H1 (cell line): ENCODE results near the gene CSRNP3. TPM values are rescaled to one million over a fixed set of nuclear protein-coding genes. Genes with fewer than 3 reads are reported as not detected.

Experiments
- CTCF ChIA-PET: fragments of 300-600 bp; sonication (Branson Sonifier 250); formaldehyde crosslinking; loops from one replicate; lab custom pipeline; 2021; ENCODE audit not compliant: partially characterized antibody; lab: Charles Lee
- POLR2A ChIA-PET: fragments of 300-600 bp; sonication (Branson Sonifier 250); formaldehyde crosslinking; loops from one replicate; lab custom pipeline; 2021; ENCODE audit warnings: inconsistent platforms; ENCODE audit not compliant: partially characterized antibody; lab: Charles Lee
- DNase-seq, 2 experiments: peaks; one replicate each; pipeline versions ENCODE4 v3.0.0 to v3.0.0-alpha.2; 2010 to 2022; ENCODE audit warnings: low spot score in 2 of 2, low read depth in 1 of 2, mixed read lengths in 1 of 2
- FAIRE-seq: peaks from 2 replicates; lab custom pipeline; 2011; peaks lifted over from hg19 to GRCh38; lab: Jason Lieb, UNC
- H2AFZ ChIP-seq: 2 replicates; pipeline ENCODE4 v1.8.1; 2012; ENCODE audit warnings: low read length, inconsistent platforms
- H2AK5ac ChIP-seq: 2 replicates; pipeline ENCODE4 v1.6.1; 2013; ENCODE audit warnings: low read depth, low read length
- H2BK120ac ChIP-seq: replicated peaks from 2 replicates; pipeline ENCODE3; 2013; ENCODE audit warnings: low read depth, low read length, inconsistent platforms
- H2BK12ac ChIP-seq: 2 replicates; pipeline ENCODE4 v1.6.1; 2013; ENCODE audit warnings: low read depth, low read length
- H2BK15ac ChIP-seq: 2 replicates; pipeline ENCODE4 v1.6.1; 2013; ENCODE audit warnings: low read length
- H2BK20ac ChIP-seq: 2 replicates; pipeline ENCODE4 v1.6.1; 2013; ENCODE audit warnings: low read length
- H2BK5ac ChIP-seq: 2 replicates; pipeline ENCODE4 v1.6.1; 2013; ENCODE audit warnings: low read depth, low read length
- H3K14ac ChIP-seq: 2 replicates; pipeline ENCODE4 v1.6.1; 2013; ENCODE audit warnings: inconsistent platforms; ENCODE audit not compliant: insufficient read length
- H3K18ac ChIP-seq: 2 replicates; pipeline ENCODE4 v1.6.1; 2013; ENCODE audit warnings: low read length; ENCODE audit errors: extremely low read depth
- H3K23ac ChIP-seq: 2 replicates; pipeline ENCODE4 v1.6.1; 2013; ENCODE audit warnings: inconsistent platforms; ENCODE audit not compliant: insufficient read length
- H3K23me2 ChIP-seq: 2 replicates; pipeline ENCODE4 v1.6.1; 2013; ENCODE audit warnings: low read depth, low read length
- H3K27ac ChIP-seq: 2 replicates; pipeline ENCODE4 v1.6.1; 2011; ENCODE audit warnings: low read depth, low read length, inconsistent platforms
- H3K27me3 ChIP-seq, 4 experiments: replicated peaks in 1 of 4; 1 replicate in 1 of 4; 2 replicates in 3 of 4; pipeline versions ENCODE4 v1.6.1 to v1.8.1; 2011 to 2013; ENCODE audit warnings: low read length in 3 of 4, mild to moderate bottlenecking in 3 of 4, inconsistent platforms in 2 of 4, mixed read lengths in 2 of 4, moderate library complexity in 1 of 4; ENCODE audit not compliant: control insufficient read depth in 3 of 4, insufficient read depth in 3 of 4; ENCODE audit errors: extremely low read depth in 1 of 4
- H3K36me3 ChIP-seq, 4 experiments: 2 replicates each; pipeline versions ENCODE4 v1.6.1 to v1.8.1; 2011 to 2013; ENCODE audit warnings: mild to moderate bottlenecking in 4 of 4, low read length in 3 of 4, moderate library complexity in 2 of 4, control low read depth in 1 of 4, inconsistent platforms in 1 of 4; ENCODE audit not compliant: insufficient read depth in 4 of 4, control insufficient read depth in 2 of 4
- H3K4ac ChIP-seq: replicated peaks from 2 replicates; pipeline ENCODE3; 2013; ENCODE audit warnings: low read length, low read depth, mixed read lengths, inconsistent platforms; ENCODE audit not compliant: insufficient read length
- H3K4me1 ChIP-seq, 4 experiments: replicated peaks in 1 of 4; 1 replicate in 1 of 4; 2 replicates in 3 of 4; pipeline versions ENCODE4 v1.6.1 to v1.8.1; 2011 to 2013; ENCODE audit warnings: low read length in 3 of 4, inconsistent platforms in 2 of 4, mixed read lengths in 1 of 4; ENCODE audit not compliant: insufficient read depth in 4 of 4, control insufficient read depth in 3 of 4
- H3K4me2 ChIP-seq, 2 experiments: 2 replicates each; pipeline versions ENCODE4 v1.6.1 to v1.8.1; 2011 to 2013; ENCODE audit warnings: low read depth in 2 of 2, low read length in 2 of 2, control low read depth in 1 of 2, inconsistent platforms in 1 of 2, mild to moderate bottlenecking in 1 of 2; ENCODE audit not compliant: insufficient read depth in 1 of 2
- H3K4me3 ChIP-seq, 4 experiments: fragments of 200-600, 300-600 bp in 1 of 4; sonication (generic), shearing (Covaris generic), sonication (Bioruptor Twin) in 1 of 4; 2 replicates each; pipeline versions ENCODE4 v1.5.1 to v1.8.1; 2011 to 2016; ENCODE audit warnings: low read length in 4 of 4, low read depth in 3 of 4, control low read depth in 2 of 4, inconsistent platforms in 2 of 4, mild to moderate bottlenecking in 2 of 4, mixed read lengths in 1 of 4, moderate library complexity in 1 of 4; ENCODE audit not compliant: insufficient read depth in 2 of 4; ENCODE audit errors: extremely low read depth in 1 of 4
- H3K56ac ChIP-seq: replicated peaks from 2 replicates; pipeline ENCODE3; 2013; ENCODE audit warnings: low read depth, mild to moderate bottlenecking, mixed read lengths, low read length, inconsistent platforms; ENCODE audit not compliant: insufficient read length
- H3K79me1 ChIP-seq: 2 replicates; pipeline ENCODE4 v1.6.1; 2013; ENCODE audit warnings: low read depth, low read length, control low read depth
- H3K79me2 ChIP-seq, 2 experiments: 2 replicates each; pipeline versions ENCODE4 v1.6.1 to v1.8.1; 2012 to 2013; ENCODE audit warnings: low read length in 2 of 2, mild to moderate bottlenecking in 2 of 2, inconsistent platforms in 1 of 2; ENCODE audit not compliant: insufficient read depth in 2 of 2, control insufficient read depth in 1 of 2
- H3K9ac ChIP-seq, 4 experiments: replicated peaks in 1 of 4; 1 replicate in 1 of 4; 2 replicates in 3 of 4; pipeline versions ENCODE4 v1.6.1 to v1.8.1; 2011 to 2013; ENCODE audit warnings: low read depth in 3 of 4, low read length in 3 of 4, control low read depth in 2 of 4, mild to moderate bottlenecking in 2 of 4, moderate library complexity in 2 of 4, inconsistent platforms in 1 of 4; ENCODE audit errors: extremely low read depth in 1 of 4
- H3K9me3 ChIP-seq, 2 experiments: 2 replicates each; pipeline versions ENCODE4 v1.6.1 to v1.8.1; 2012 to 2013; ENCODE audit warnings: mild to moderate bottlenecking in 2 of 2, moderate library complexity in 2 of 2, control low read depth in 1 of 2, inconsistent platforms in 1 of 2, low read depth in 1 of 2, low read length in 1 of 2, mixed read lengths in 1 of 2; ENCODE audit not compliant: insufficient read depth in 2 of 2
- H4K20me1 ChIP-seq, 2 experiments: replicated peaks in 1 of 2; 2 replicates each; pipeline versions ENCODE3 to v1.8.1; 2011 to 2013; ENCODE audit warnings: inconsistent platforms in 2 of 2, low read length in 2 of 2, mild to moderate bottlenecking in 1 of 2; ENCODE audit not compliant: insufficient read depth in 2 of 2, control insufficient read depth in 1 of 2
- H4K5ac ChIP-seq: 2 replicates; pipeline ENCODE4 v1.6.1; 2013; ENCODE audit warnings: low read length, low read depth, mixed read lengths, inconsistent platforms; ENCODE audit not compliant: insufficient read length
- H4K8ac ChIP-seq: 2 replicates; pipeline ENCODE4 v1.8.0; 2013; ENCODE audit warnings: mild to moderate bottlenecking, moderate library complexity, low read length, inconsistent platforms; ENCODE audit not compliant: insufficient read depth; ENCODE audit errors: extremely low read depth
- H4K91ac ChIP-seq: replicated peaks from 2 replicates; pipeline ENCODE3; 2013; ENCODE audit warnings: low read length, mixed read lengths, inconsistent platforms; ENCODE audit not compliant: insufficient read length
- CBX5 ChIP-seq: fragments of 300-800, 300-1000 bp; sonication (generic); IDR thresholded peaks from 2 replicates; pipeline ENCODE4 v1.7.1; 2016; ENCODE audit warnings: antibody characterized with exemption, low read length, low read depth
- CHD2 ChIP-seq: IDR thresholded peaks from 2 replicates; pipeline ENCODE4 v1.6.1; 2012; ENCODE audit warnings: low read length, improper control_type of control experiment
- FOSL1 ChIP-seq: IDR thresholded peaks from 2 replicates; pipeline ENCODE4 v1.6.1; 2011; ENCODE audit warnings: mild to moderate bottlenecking, low read depth, low read length, moderate library complexity; ENCODE audit not compliant: insufficient read depth
- GABPA ChIP-seq: IDR thresholded peaks from 2 replicates; pipeline ENCODE4 v1.6.1; 2011; ENCODE audit warnings: mild to moderate bottlenecking, low read length, moderate library complexity, borderline replicate concordance; ENCODE audit not compliant: insufficient read depth
- MAFK ChIP-seq: IDR thresholded peaks from 2 replicates; pipeline ENCODE4 v1.6.1; 2012; ENCODE audit warnings: low read depth, mild to moderate bottlenecking, improper control_type of control experiment, low read length
- POLR2AphosphoS5 ChIP-seq: IDR thresholded peaks from 2 replicates; pipeline ENCODE4 v1.6.1; 2011; ENCODE audit warnings: low read depth, low read length
- POU5F1 ChIP-seq: IDR thresholded peaks from 2 replicates; pipeline ENCODE4 v1.6.1; 2011; ENCODE audit warnings: low read depth, mild to moderate bottlenecking, low read length, moderate library complexity
- RBBP5 ChIP-seq: IDR thresholded peaks from 2 replicates; pipeline ENCODE4 v1.7.1; 2012; ENCODE audit warnings: low read depth, mild to moderate bottlenecking, inconsistent platforms, low read length, moderate library complexity, borderline replicate concordance
- RXRA ChIP-seq: IDR thresholded peaks from 2 replicates; pipeline ENCODE4 v1.6.1; 2011; ENCODE audit warnings: low read depth, mild to moderate bottlenecking, low read length, moderate library complexity; ENCODE audit not compliant: insufficient read depth
- SIN3A ChIP-seq, 2 experiments: IDR thresholded peaks in 1 of 2; conservative IDR thresholded peaks in 1 of 2; 2 replicates each; pipeline ENCODE4 v1.6.1; 2011 to 2012; ENCODE audit warnings: low read length in 2 of 2, improper control_type of control experiment in 1 of 2, low read depth in 1 of 2, mild to moderate bottlenecking in 1 of 2
- SP4 ChIP-seq: IDR thresholded peaks from 2 replicates; pipeline ENCODE4 v1.6.1; 2012; ENCODE audit warnings: low read length, inconsistent platforms
- SRF ChIP-seq: IDR thresholded peaks from 2 replicates; pipeline ENCODE4 v1.6.1; 2011; ENCODE audit warnings: mild to moderate bottlenecking, low read depth, low read length, moderate library complexity
- polyA plus RNA-seq, 7 experiments: library from polyadenylated mRNA; depleted of rRNA in 3 of 7; stranded (reverse) in 5 of 7; unstranded in 2 of 7; fragments of >200 nt in 5 of 7; fragments of 200-250 nt in 2 of 7; gene quantifications; 1 replicate in 5 of 7; 2 replicates in 1 of 7; 4 replicates in 1 of 7; pipeline versions ENCODE4 v1.2.1 to v1.2.3, GENCODE V29; 2011 to 2013; ENCODE audit warnings: missing spikeins in 2 of 7, mixed read lengths in 2 of 7
- total RNA-seq: library from RNA; stranded (reverse); fragmentation: NEBNext Ultra II Directional; extraction: Animal tissue kit (Norgen Biotek cat#: 25700); gene quantifications from 2 replicates; pipeline ENCODE4 v1.2.1, GENCODE V29; 2021
- TF ChIP-seq, protein P1 (sequence below): IDR thresholded peaks from 2 replicates; pipeline ENCODE4 v1.6.1; 2012; ENCODE audit warnings: inconsistent platforms
- TF ChIP-seq, protein P2 (sequence below): IDR thresholded peaks from 2 replicates; pipeline ENCODE4 v1.6.1; 2011; ENCODE audit warnings: low read length, improper control_type of control experiment

The CSRNP3 gene
- total and polyA plus RNA-seq, 2 of the 8 experiments (the other 6 are each of a cell fraction or from before 2014, with no cell fraction given) = 1.3 to 6.5 TPM

DNA sequence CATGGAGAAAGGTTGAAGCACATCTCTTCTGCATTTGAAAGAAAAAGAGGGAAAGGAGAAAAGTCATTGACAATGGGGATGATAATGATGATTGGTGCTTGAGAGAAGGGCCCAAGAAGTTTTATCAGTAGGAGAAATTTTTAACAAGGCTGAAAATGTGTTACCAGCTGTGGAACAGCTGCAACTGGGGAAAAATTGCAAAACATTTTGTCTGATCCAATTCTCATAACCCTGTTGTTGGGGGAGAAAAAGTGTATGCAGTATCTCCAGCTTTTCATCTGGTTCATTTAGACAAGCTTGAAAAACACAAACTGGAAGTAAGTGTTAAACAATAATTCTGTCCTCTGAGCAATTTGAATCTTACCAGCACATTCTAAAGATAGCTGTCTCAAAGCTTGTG lies 92.7 kb downstream of the CSRNP3 start:
- Histone ChIP-seq H3K14ac (no peak overlapping the region), H2BK15ac (no peak overlapping the region), H4K20me1 (no peaks in the 10 kb centered on the region), H3K4ac (no peak overlapping the region), H3K4me2 (no peak overlapping the region), H3K27ac (no peak overlapping the region), H3K9me3 (no peaks in the 10 kb centered on the region), H4K5ac (no peak overlapping the region), H2BK20ac (no peak overlapping the region), H3K9ac (no peak overlapping the region), H3K4me3 (no peak overlapping the region), H3K79me2 (no peaks in the 10 kb centered on the region), H3K79me1 (no peaks in the 10 kb centered on the region), H3K23ac (no peak overlapping the region), H3K36me3 (no peaks in the 10 kb centered on the region), H3K56ac (no peak overlapping the region), H4K91ac (no peak overlapping the region), H2BK120ac (no peak overlapping the region), H2BK12ac (no peak overlapping the region), H2AFZ (no peak overlapping the region), H3K4me1 (no peaks in the 10 kb centered on the region; a peak in 1 of 7 replicates), H2AK5ac (no peak overlapping the region), H3K27me3 (no peaks in the 10 kb centered on the region), H3K23me2 (no peaks in the 10 kb centered on the region), H3K18ac (no peak overlapping the region), H2BK5ac (no peak overlapping the region), H4K8ac (no peak overlapping the region)
- ChIA-PET CTCF (interaction anchor here (0.6 to 6.0 kb wide), 14 partner anchors 10 to 307 kb away, joined by 3 to 69 read pairs (median 6); no protein-coding TSS in a partner anchor), POLR2A (no interaction called here)
- no peak for DNase-seq
- peak; percentile 7 for FAIRE-seq
- TF ChIP-seq RBBP5 = no peak
- no peak for TF ChIP-seq CBX5
- no peak for TF ChIP-seq RXRA
- TF ChIP-seq FOSL1 = no peak
- no peak for TF ChIP-seq POLR2AphosphoS5
- TF ChIP-seq SP4 = no peak
- TF ChIP-seq GABPA = no peak
- no peak for TF ChIP-seq SRF
- TF ChIP-seq, protein P1, sequence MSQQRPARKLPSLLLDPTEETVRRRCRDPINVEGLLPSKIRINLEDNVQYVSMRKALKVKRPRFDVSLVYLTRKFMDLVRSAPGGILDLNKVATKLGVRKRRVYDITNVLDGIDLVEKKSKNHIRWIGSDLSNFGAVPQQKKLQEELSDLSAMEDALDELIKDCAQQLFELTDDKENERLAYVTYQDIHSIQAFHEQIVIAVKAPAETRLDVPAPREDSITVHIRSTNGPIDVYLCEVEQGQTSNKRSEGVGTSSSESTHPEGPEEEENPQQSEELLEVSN = no peak
- TF ChIP-seq, protein P2, sequence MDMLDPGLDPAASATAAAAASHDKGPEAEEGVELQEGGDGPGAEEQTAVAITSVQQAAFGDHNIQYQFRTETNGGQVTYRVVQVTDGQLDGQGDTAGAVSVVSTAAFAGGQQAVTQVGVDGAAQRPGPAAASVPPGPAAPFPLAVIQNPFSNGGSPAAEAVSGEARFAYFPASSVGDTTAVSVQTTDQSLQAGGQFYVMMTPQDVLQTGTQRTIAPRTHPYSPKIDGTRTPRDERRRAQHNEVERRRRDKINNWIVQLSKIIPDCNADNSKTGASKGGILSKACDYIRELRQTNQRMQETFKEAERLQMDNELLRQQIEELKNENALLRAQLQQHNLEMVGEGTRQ = no peak
- TF ChIP-seq POU5F1 = no peak
- TF ChIP-seq SIN3A (conservative IDR thresholded peaks at IDR 0.05 in 1 of 2, IDR thresholded peaks at IDR 0.05 in 1 of 2; ENCODE audit: low read depth in 1 of 2, low read length in 2 of 2) = no peak
- no peak for TF ChIP-seq MAFK
- no peak for TF ChIP-seq CHD2
